HUES48 (cell line): Measurements from ENCODE around the gene MRPL46.
"Not testable (repeated sequence)": the region's sequence is repeated elsewhere in the genome, so short reads cannot be mapped to it uniquely, and the experiment has no call there.

ENCODE experiments used
- H3K27ac ChIP-seq: one replicate; pipeline ENCODE4 v1.7.0; 2013; ENCODE audit warnings: low read depth, low read length, inconsistent platforms
- H3K27me3 ChIP-seq: 2 replicates; pipeline ENCODE4 v1.6.1; 2013; ENCODE audit warnings: mild to moderate bottlenecking, low read length; ENCODE audit not compliant: control insufficient read depth, insufficient read depth
- H3K36me3 ChIP-seq: 2 replicates; pipeline ENCODE4 v1.6.1; 2013; ENCODE audit warnings: low read length; ENCODE audit not compliant: control insufficient read depth, insufficient read depth
- H3K4me1 ChIP-seq: 2 replicates; pipeline ENCODE4 v1.6.1; 2013; ENCODE audit warnings: mild to moderate bottlenecking, low read length; ENCODE audit not compliant: control insufficient read depth, insufficient read depth
- H3K4me3 ChIP-seq: 2 replicates; pipeline ENCODE4 v1.5.1; 2013; ENCODE audit warnings: mild to moderate bottlenecking, low read depth, low read length
- H3K9ac ChIP-seq: 2 replicates; pipeline ENCODE4 v1.6.1; 2013; ENCODE audit warnings: mild to moderate bottlenecking, low read depth, low read length, moderate library complexity
- H3K9me3 ChIP-seq: 2 replicates; pipeline ENCODE4 v1.6.1; 2013; ENCODE audit warnings: low read length; ENCODE audit not compliant: control insufficient read depth, insufficient read depth

Gene MRPL46

DNA sequence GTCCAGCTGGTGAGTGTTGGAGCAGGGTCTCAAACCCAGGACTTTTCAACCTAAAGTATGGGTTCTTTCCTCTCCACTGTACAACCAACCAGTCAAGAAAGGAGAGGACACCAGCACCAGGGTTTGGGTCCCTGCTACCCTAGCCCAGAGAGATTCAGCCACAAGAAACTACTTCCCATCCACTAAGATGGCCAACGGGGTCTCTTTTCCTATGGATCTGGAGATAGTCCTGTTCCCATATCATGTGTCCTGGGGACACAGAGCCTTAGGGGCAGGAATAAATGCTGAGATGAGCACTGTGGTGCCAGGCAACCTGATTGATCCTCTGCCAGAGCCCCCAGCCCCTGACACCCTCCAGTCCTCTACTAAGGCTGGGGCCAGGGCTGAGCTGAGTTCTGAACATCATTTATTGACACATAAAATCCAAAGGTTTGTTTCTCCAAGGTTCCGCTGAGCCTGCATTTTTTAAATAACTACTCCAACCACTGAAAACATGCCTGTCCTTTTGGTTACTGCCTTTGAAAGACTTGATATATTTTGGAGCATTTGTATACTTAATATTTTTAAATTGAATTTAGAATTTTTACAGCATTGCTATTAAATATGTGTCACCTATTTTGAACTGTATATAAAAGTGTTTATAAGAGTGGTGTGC is 26.0 kb downstream of the MRPL46 start:
- no peak overlapping the region for H3K4me3 ChIP-seq
- H3K9ac ChIP-seq = no peak overlapping the region
- H3K27me3 ChIP-seq = no peaks in the 10 kb centered on the region; the same call in 1 of the 2 replicates
- H3K9me3 ChIP-seq = peaks cover 10% of the 10 kb centered on the region; the same call in 1 of the 2 replicates
- H3K36me3 ChIP-seq = no peaks in the 10 kb centered on the region
- H3K27ac ChIP-seq = no peak overlapping the region
- no peaks in the 10 kb centered on the region for H3K4me1 ChIP-seq

DNA sequence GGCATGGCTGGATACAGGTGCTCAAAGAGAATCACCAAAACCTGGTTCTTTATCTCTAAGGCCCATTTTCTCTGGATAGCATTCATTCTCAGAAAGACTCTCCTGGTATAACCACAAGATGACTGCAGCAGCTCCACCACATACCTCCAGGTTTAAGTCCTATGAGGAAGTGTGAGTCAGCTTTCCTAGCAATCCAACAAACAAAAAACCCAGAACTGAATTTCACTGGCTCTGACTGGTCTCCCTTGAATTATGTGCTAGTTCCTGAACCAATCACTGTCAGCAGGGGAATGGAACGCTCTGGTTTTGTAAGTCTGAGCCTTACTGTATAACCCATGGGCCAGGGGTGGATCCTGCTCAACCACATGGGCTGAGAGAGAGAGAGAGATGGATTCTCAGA is 27.2 kb downstream of the MRPL46 start:
- Histone ChIP-seq H3K4me3 (no peak overlapping the region), H3K27me3 (no peaks in the 10 kb centered on the region; the same call in 1 of the 2 replicates), H3K36me3 (no peaks in the 10 kb centered on the region), H3K4me1 (no peaks in the 10 kb centered on the region), H3K27ac (no peak overlapping the region), H3K9me3 (peaks cover 10% of the 10 kb centered on the region; the same call in 1 of the 2 replicates), H3K9ac (no peak overlapping the region)

DNA sequence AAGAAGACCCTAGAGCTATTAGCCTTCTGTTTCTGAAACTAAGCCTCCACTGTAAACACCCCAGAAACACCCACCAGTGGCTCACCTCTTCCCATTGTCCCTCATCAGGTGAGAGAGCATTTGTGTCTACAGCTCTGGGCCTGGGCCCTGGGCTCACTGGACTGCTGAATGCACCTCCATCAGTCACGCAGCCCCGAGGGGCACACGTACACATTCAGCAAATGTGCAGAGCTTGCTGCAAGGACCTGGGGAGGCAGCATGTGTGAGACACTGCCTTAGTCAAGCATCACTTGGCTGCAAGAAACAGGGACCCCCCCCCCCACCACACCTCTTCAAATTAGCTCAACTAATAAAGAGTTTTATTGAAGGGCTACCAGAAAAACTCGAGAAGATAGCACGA is 29.0 kb downstream of the MRPL46 start:
- no peaks in the 10 kb centered on the region for H3K9me3 ChIP-seq
- peaks cover 7% of the 10 kb centered on the region; the same call in 1 of the 2 replicates for H3K4me1 ChIP-seq
- H3K27ac ChIP-seq = no peak overlapping the region

DNA sequence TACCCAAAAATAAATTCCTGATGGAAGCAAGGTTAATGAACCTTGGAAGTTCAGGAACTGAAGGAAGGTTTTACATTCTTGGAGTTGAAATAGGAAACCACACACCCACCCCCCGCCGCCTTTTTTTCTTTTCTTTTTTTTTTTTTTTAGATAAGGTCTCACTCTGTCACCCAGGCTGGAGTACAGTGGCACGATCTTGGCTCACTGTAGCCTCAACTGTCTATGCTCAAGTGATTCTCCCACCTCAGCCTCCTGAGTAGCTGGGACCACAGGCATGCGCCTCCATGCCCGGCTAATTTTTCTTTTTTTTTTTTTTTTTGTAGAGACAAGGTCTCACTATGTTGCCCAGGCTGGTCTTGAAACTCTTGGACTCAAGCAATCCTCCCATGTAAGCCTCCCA is 33.1 kb downstream of the MRPL46 start:
- not testable (repeated sequence) for H3K9me3 ChIP-seq, H3K4me1 ChIP-seq, H3K27ac ChIP-seq, H3K36me3 ChIP-seq, H3K4me3 ChIP-seq, H3K9ac ChIP-seq, H3K27me3 ChIP-seq

More for the DNA sequence above, 29.0 kb downstream of the MRPL46 start:
- Histone ChIP-seq H3K9ac (no peak overlapping the region), H3K27me3 (no peaks in the 10 kb centered on the region; the same call in 1 of the 2 replicates), H3K4me3 (no peak overlapping the region), H3K36me3 (no peaks in the 10 kb centered on the region)

DNA sequence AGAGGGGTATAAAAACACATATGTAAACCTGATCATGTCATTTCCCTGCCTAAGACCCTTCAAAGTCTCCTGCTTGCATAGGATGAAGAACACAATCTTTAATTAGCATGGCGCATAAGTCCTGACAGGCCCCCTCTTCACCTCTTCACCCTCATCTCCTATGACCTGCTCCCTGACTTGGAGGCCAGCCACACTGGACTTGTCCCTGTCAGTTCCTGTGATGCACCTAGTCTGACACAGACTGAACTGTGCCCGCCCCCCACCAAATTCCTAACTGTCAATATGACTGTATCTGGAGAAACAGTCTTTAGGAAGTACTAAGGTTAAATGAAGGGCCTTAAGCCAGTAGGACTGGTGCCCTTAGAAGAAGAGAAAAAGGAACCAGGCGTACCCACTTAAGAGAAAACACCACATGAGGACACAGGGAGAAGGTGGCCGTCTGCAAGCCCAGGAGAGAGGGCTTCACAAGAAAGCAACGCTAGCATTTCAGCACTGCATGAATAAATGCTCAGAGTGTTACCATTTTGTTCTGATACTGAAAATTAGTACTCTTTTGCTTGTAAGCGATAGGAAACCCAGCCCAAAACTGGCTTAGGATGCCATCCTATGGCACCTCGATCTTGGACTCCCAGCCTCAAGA is 34.0 kb downstream of the MRPL46 start:
- Histone ChIP-seq H3K9ac (no peak overlapping the region), H3K4me3 (no peak overlapping the region), H3K27me3 (no peaks in the 10 kb centered on the region), H3K36me3 (no peaks in the 10 kb centered on the region), H3K27ac (no peak overlapping the region), H3K4me1 (peaks cover 7% of the 10 kb centered on the region; the same call in 1 of the 2 replicates), H3K9me3 (no peaks in the 10 kb centered on the region)

DNA sequence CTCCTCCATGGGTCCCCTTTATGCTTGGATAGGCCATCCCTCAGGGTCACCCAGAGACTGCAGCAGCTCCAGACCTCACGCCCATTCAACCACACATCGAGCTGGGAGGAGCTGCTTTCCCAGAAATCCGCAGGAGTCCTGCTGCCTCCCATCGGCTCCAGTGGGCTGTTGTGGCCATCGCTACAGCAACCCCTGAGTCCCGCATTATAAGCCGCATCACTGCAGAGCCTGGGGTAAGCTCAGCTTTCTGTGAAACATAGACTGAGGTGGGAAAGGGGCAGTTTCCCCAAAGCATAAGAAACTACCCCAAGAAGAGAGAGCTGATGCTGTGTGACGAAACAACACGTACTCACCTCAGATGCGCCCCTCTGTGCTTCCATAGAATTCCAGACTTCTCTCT is 35.7 kb downstream of the MRPL46 start:
- Histone ChIP-seq H3K4me1 (peaks cover 7% of the 10 kb centered on the region; the same call in 1 of the 2 replicates), H3K4me3 (no peak overlapping the region), H3K27me3 (no peaks in the 10 kb centered on the region; the same call in 1 of the 2 replicates), H3K36me3 (no peaks in the 10 kb centered on the region), H3K9me3 (no peaks in the 10 kb centered on the region), H3K9ac (no peak overlapping the region), H3K27ac (no peak overlapping the region)

DNA sequence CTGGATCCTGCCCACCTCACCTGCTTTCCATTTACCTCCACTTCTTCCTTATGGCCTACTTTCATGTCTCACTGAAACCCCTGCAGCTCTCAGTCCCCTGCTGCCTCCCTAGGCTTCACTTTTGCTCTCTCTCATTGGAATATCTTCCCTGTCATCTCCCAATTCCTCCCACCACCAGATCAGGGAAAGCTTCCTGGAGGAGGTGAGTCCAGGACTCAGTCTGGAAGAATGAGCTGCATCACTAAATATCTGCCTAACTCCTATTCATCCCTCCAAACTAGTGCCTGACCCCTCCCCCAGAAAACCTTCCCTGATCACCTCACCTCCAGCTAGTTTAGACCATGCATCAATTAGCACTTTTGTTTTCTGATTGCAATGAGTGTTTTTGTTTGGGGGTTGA is 37.1 kb downstream of the MRPL46 start:
- no peaks in the 10 kb centered on the region; the same call in 1 of the 2 replicates for H3K27me3 ChIP-seq

DNA sequence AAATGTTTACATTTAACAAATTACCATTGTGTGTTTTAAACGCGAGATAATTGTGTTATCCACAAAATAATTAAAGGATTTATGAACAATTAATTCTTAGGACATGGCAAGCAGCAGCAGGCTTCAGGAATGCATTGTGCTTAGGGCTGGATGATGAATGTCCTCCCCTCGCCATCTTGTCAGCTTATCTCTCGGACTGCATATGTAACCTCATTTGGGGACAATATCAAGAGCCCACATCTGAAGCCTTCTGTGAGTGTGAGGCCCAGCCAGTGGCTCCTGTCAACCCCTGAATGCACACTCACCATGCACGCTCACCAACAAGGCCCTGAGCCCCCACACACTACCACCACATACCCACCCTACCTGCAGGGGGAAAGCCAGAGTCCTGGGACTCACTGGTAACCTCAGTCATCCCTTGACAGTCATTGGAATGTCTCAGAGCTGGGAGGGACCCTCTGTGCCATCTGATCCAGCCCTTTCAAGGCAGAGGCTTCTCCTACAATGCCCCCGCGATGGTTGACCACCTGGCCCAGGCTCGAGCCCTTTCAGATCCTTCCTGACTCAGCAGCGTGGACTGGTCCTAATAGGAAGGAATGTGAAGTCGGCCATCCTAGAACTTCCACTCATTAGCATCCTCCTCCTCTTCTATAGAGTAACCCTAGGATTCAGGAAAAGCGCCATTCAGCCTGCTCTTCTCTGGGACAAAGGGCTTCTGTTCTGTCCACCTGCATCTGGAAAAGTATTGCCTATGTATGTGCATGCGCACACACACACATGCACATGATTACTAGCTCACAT is 38.2 kb downstream of the MRPL46 start:
- no peaks in the 10 kb centered on the region for H3K36me3 ChIP-seq
- H3K9ac ChIP-seq = no peak overlapping the region
- no peaks in the 10 kb centered on the region; the same call in 1 of the 2 replicates for H3K27me3 ChIP-seq
- H3K9me3 ChIP-seq = no peaks in the 10 kb centered on the region
- peaks cover 7% of the 10 kb centered on the region; the same call in 1 of the 2 replicates for H3K4me1 ChIP-seq
- H3K27ac ChIP-seq = no peak overlapping the region
- H3K4me3 ChIP-seq = no peak overlapping the region

More for the DNA sequence above, 37.1 kb downstream of the MRPL46 start:
- Histone ChIP-seq H3K9me3 (no peaks in the 10 kb centered on the region), H3K36me3 (no peaks in the 10 kb centered on the region), H3K4me3 (no peak overlapping the region), H3K27ac (no peak overlapping the region), H3K4me1 (peaks cover 7% of the 10 kb centered on the region; the same call in 1 of the 2 replicates), H3K9ac (no peak overlapping the region)

DNA sequence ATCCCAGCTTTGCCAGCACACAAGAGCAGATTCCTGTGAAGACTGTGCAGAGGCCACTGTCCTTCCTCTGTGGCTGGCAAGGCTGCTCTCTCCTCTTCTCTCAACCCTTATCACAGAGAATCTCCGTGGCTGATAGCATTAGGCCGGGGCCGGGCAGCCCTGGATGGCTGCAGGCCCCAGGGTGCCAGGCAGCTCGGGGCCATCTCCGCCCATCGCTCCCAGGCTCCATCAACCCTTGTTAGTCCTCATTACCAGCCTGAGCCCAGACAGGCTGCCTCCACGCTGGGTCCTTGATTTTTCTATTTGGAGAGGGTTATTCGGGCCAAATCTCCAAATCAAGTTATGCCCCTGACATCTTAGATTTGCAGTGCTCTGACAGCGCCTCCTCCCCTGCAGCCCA is 39.1 kb downstream of the MRPL46 start:
- Histone ChIP-seq H3K9me3 (no peaks in the 10 kb centered on the region), H3K9ac (no peak overlapping the region), H3K36me3 (no peaks in the 10 kb centered on the region), H3K4me3 (no peak overlapping the region), H3K4me1 (no peaks in the 10 kb centered on the region), H3K27ac (no peak overlapping the region), H3K27me3 (no peaks in the 10 kb centered on the region; the same call in 1 of the 2 replicates)

DNA sequence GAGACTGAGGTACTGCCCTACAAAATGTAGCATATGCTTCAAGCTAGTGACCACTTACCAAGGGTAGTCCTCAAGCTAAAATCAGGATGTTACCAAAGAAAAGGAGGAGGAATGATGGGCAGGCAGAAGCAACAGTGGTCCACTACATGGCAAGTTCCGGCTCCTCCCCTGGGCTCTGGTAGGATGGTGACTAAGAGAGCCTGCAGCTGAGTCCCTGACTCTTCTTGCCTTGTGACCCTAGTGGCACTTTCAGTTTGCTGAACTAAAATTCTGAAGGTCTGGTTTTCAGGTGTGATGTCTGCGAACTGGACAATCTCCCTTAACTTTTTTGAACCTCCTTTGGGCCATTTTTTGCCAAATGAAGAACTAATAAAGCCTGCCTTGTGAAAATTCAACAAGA is 40.9 kb downstream of the MRPL46 start:
- no peaks in the 10 kb centered on the region for H3K36me3 ChIP-seq
- no peaks in the 10 kb centered on the region for H3K4me1 ChIP-seq
- no peak overlapping the region for H3K27ac ChIP-seq
- H3K9ac ChIP-seq = no peak overlapping the region
- no peaks in the 10 kb centered on the region for H3K9me3 ChIP-seq
- no peaks in the 10 kb centered on the region; the same call in 1 of the 2 replicates for H3K27me3 ChIP-seq
- H3K4me3 ChIP-seq = no peak overlapping the region
